HepG2 (cell line): Measurements from ENCODE around the gene BSN.
"Not testable (repeated sequence)": the region's sequence is repeated elsewhere in the genome, so short reads cannot be mapped to it uniquely, and the experiment has no call there.

Experiments used
- CHD2 ChIP-seq: IDR thresholded peaks from 2 replicates; pipeline ENCODE4 v1.6.1; 2011; ENCODE audit warnings: low read depth, low read length, improper control_type of control experiment
- HMG20B ChIP-seq: conservative IDR thresholded peaks from 2 replicates; pipeline ENCODE4 v1.6.1; 2016; ENCODE audit warnings: missing genetic modification reagents, missing compliant biosample characterization
- JUN ChIP-seq: sonication (generic); formaldehyde crosslinking; IDR thresholded peaks from 2 replicates; pipeline ENCODE4 v1.4.0; 2020; ENCODE audit warnings: mild to moderate bottlenecking, missing genetic modification reagents
- SIN3A ChIP-seq: IDR thresholded peaks from 2 replicates; pipeline ENCODE4 v1.6.1; 2011; ENCODE audit warnings: low read depth, mild to moderate bottlenecking, control low read depth, low read length, borderline replicate concordance
- SMAD1 ChIP-seq: sonication (generic); formaldehyde crosslinking; IDR thresholded peaks from 2 replicates; pipeline ENCODE4 v1.4.0; 2020; ENCODE audit warnings: missing genetic modification reagents, low read depth, mild to moderate bottlenecking, borderline replicate concordance
- ZFP36 ChIP-seq: fragments of 150-350 bp; IDR thresholded peaks from 2 replicates; pipeline ENCODE4 v1.6.1; 2018; ENCODE audit warnings: borderline replicate concordance, low read length, low read depth; ENCODE audit not compliant: partially characterized antibody
- ZNF264 ChIP-seq: sonication (generic); formaldehyde crosslinking; IDR thresholded peaks from 2 replicates; pipeline ENCODE4 v1.4.0; 2020; ENCODE audit warnings: missing genetic modification reagents
- ZNF331 ChIP-seq: sonication (generic); formaldehyde crosslinking; IDR thresholded peaks from 2 replicates; pipeline ENCODE4 v1.4.0; 2020; ENCODE audit warnings: missing genetic modification reagents
- TF ChIP-seq, protein P1 (sequence below): sonication (generic); formaldehyde crosslinking; IDR thresholded peaks from 2 replicates; pipeline ENCODE4 v1.5.0; 2020; ENCODE audit warnings: missing genetic modification reagents

DNA sequence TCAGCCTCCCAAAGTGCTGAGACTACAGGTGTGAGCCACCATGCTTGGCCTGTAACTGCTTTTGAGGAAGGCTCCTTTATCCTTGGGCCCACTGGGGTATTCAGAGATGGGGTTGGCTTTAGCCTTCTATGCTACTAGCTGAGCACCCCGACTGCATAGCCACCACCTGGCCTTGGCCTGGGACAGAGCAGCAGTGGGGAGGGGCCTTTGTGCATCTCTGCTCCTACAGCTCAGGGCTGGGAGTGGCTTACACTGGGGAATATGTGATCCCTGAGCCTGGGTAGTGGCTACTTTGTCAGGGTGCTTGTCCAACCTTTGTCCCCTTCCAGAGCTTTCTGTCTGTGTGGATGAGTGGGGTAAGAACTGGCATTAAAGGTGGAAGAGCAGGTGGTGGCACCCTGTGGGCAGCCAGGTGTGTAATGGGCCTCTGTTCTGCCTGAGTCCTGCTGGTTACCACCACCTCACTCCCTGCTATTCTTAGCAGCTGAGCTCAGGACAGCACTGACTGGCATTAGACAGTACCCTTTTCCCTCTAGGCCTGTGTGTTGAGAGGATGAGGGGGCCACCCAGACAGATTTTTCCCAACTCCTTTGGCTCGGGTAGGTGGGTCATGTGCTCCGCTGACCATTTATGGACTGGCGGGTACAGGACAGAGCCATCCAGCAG is 141.2 kb downstream of the BSN start:
- TF ChIP-seq ZFP36; SMAD1; CHD2; JUN (CRISPR knock-in tag); ZNF331 (CRISPR knock-in tag); SIN3A; HMG20B (CRISPR knock-in tag); ZNF264 (CRISPR knock-in tag): not testable (repeated sequence)
- TF ChIP-seq, protein P1, sequence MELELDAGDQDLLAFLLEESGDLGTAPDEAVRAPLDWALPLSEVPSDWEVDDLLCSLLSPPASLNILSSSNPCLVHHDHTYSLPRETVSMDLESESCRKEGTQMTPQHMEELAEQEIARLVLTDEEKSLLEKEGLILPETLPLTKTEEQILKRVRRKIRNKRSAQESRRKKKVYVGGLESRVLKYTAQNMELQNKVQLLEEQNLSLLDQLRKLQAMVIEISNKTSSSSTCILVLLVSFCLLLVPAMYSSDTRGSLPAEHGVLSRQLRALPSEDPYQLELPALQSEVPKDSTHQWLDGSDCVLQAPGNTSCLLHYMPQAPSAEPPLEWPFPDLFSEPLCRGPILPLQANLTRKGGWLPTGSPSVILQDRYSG (CRISPR knock-in tag), result not testable (repeated sequence)
